NCI-H510A (cell line): ENCODE data around the gene APBA3.
A peak's percentile ranks its signal among the peaks of the same experiment; 100 is the strongest.

Source experiments
- DNase-seq: peaks from one replicate; lab custom pipeline; 2025; lab: John Stamatoyannopoulos, UW

APBA3 gene

GRCh38 chr19:3716147-3716668 is 45.3 kb downstream of the APBA3 start:
- no peak for DNase-seq

- no peak for DNase-seq
These were observed 48.6 kb downstream of the APBA3 start for GRCh38 chr19:3712663-3713611.

GRCh38 chr19:3710265-3710812 is 51.2 kb downstream of the APBA3 start:
- DNase-seq, result peak; percentile 78

- DNase-seq, result no peak
These were observed 53.1 kb downstream of the APBA3 start, which contains the start of gene TJP3 for GRCh38 chr19:3708207-3708931. TSS of gene TJP3 (plus strand) at chr19:3708384. CDS start at chr19:3728433, 20,049 bp downstream.

GRCh38 chr19:3707868-3708206 is 53.7 kb downstream of the APBA3 start:
- no peak for DNase-seq

GRCh38 chr19:3701200-3701599 is 60.3 kb downstream of the APBA3 start:
- no peak for DNase-seq
